RWPE1 (cell line): ENCODE data around the gene LAMP5.

ENCODE experiments used
- CTCF ChIA-PET: fragments of 350-600 bp; sonication (Branson Sonifier 250); formaldehyde crosslinking; extraction: SDS; loops from one replicate; lab custom pipeline; 2021; lab: Yijun Ruan, JAX
- POLR2A ChIA-PET: fragments of 400-600 bp; formaldehyde crosslinking; extraction: SDS; loops from one replicate; lab custom pipeline; 2020; ENCODE audit warnings: antibody characterized with exemption; ENCODE audit not compliant: low non-redundant PET; lab: Yijun Ruan, JAX
- DNase-seq: peaks from one replicate; pipeline ENCODE4 v3.0.0; 2012; ENCODE audit warnings: low spot score
- H3K27ac ChIP-seq: fragments of 450-650 bp; 2 replicates; pipeline ENCODE4 v1.5.1; 2017
- TF ChIP-seq, protein P1 (sequence below): fragments of 450-650 bp; conservative IDR thresholded peaks from 2 replicates; pipeline ENCODE4 v1.5.1; 2017; ENCODE audit warnings: low read depth, mild to moderate bottlenecking

Gene LAMP5

DNA sequence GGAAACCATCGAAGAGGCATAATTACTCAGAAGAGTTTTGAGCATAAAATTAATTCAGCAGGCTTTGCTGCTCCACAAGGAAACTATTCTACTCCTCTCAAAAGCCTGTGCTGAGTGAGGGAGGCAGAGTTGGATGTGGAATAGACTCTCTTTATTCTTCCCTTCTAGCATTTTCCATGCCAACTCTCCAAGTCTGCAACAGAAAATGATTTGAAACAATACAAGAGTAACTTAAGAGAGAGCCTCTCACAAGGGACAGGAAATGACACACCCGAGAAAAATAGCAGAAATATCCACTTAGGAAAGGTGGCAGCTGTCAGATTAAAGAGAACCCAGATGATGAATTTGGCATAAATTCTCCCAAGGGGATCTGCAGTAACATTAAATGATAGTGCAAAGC, 26.3 kb upstream of the LAMP5 start:
- POLR2A ChIA-PET, result no interaction called here
- CTCF ChIA-PET, result interaction anchor here (0.6 to 0.7 kb wide), 2 partner anchors 15 to 90 kb away, joined by 3 read pairs; no protein-coding TSS in a partner anchor
- H3K27ac ChIP-seq, result no peak overlapping the region
- DNase-seq, result no peak
- TF ChIP-seq, protein P1, sequence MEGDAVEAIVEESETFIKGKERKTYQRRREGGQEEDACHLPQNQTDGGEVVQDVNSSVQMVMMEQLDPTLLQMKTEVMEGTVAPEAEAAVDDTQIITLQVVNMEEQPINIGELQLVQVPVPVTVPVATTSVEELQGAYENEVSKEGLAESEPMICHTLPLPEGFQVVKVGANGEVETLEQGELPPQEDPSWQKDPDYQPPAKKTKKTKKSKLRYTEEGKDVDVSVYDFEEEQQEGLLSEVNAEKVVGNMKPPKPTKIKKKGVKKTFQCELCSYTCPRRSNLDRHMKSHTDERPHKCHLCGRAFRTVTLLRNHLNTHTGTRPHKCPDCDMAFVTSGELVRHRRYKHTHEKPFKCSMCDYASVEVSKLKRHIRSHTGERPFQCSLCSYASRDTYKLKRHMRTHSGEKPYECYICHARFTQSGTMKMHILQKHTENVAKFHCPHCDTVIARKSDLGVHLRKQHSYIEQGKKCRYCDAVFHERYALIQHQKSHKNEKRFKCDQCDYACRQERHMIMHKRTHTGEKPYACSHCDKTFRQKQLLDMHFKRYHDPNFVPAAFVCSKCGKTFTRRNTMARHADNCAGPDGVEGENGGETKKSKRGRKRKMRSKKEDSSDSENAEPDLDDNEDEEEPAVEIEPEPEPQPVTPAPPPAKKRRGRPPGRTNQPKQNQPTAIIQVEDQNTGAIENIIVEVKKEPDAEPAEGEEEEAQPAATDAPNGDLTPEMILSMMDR, result no peak

DNA sequence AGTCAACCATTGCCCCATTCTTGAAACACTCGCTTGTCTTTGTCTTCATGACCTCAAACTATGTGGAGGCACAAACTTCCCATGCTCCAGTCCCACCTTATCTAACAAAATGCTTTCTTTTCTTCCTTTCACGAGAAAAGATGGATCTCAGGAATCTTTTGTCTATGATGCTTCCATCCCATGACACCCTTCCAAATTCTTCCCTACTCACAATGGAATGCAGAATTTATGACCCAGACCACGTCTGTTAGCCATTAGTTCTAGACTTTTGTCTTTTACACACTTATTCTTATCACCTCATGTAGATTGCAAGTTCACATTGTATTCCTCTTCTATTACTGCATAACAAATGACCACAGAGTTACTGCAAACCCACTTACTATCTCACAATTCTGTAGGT, 24.2 kb upstream of the LAMP5 start:
- DNase-seq, result no peak
- ChIA-PET POLR2A (no interaction called here), CTCF (no interaction called here)
- TF ChIP-seq, protein P1, result no peak
- H3K27ac ChIP-seq, result no peak overlapping the region

DNA sequence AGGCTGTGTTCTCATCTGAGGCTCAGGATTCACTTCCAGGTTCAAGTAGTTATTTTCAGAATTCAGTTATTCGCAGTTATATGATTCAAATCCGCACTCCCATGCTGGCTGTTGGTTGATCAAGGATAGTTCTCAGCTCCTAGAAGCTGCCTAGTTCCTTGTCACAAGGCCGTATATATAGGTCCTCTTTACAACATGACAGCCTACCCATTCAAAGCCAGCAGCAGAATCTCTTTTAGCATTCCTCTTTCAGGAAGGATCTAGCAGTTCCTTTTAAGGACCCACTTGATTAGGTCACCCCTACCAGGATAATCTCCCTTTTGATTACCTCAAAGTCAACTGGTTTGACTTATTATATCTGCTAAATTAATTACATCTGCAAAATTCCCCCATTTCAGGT, 23.8 kb upstream of the LAMP5 start:
- TF ChIP-seq, protein P1, result no peak
- ChIA-PET POLR2A (no interaction called here), CTCF (no interaction called here)
- DNase-seq, result no peak
- no peak overlapping the region for H3K27ac ChIP-seq

DNA sequence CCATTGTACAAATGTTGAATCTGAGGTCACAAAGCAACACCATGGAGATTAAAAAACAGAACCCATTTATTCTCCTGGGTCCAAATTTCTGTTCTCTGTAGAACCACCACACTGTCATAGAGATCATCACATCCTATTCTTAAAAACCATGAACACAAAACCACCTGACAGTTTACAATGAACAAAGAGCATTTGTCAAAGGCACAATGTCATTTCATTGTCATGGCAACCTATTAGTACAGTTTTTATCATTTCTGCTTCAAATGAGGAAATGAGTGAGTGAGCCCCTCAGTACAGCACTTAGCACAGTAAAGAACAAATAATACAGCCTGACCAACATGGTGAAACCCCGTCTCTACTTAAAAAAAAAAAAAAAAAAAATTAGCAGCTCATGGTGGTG, 23.1 kb upstream of the LAMP5 start:
- H3K27ac ChIP-seq, result no peak overlapping the region
- TF ChIP-seq, protein P1, result no peak
- no peak for DNase-seq
- CTCF ChIA-PET, result interaction anchor here (0.6 kb wide), 1 partner anchor 83 kb away, joined by 4 read pairs; no protein-coding TSS in a partner anchor
- POLR2A ChIA-PET, result no interaction called here

DNA sequence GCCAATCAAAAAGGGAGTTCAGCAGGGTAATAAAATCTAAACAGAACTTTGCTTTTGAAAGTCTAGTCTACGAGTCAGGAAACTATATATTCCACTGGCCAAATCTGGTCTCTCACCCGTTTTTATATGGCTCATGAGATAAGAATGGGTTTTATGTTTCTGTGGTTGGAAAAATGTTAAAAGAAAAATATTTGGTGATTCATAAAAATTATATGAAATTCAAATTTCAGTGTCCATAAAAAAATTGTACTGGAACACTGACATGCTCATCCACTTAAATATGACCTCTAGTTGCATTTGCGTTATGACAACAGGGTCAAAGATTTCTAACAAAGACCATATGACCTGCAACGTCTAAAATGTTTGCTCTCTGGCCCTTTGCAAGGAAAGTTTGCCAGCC, 22.3 kb upstream of the LAMP5 start:
- no peak for DNase-seq
- TF ChIP-seq, protein P1, result no peak
- no peak overlapping the region for H3K27ac ChIP-seq
- POLR2A ChIA-PET, result no interaction called here
- CTCF ChIA-PET, result no interaction called here

DNA sequence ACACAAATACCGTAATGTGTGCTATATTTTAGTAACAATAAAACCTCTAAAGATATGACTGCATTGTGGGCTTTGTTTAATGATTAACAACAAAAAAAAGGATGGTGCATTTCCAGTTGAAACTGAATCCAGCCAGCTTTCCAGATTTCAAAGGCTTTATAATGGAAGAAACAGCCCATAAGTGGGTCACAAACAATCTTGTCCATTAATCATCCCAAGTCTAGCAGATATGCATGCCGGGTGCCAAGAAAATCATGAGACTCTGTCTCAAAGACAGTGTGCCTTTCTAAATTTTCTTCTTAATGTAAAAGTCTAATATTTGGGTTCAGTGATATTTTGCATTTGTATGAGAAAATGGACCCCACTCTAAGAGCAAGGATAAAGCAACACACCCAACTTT, 20.6 kb upstream of the LAMP5 start:
- no peak for DNase-seq
- CTCF ChIA-PET, result no interaction called here
- TF ChIP-seq, protein P1, result no peak
- no peak overlapping the region for H3K27ac ChIP-seq
- POLR2A ChIA-PET, result no interaction called here

DNA sequence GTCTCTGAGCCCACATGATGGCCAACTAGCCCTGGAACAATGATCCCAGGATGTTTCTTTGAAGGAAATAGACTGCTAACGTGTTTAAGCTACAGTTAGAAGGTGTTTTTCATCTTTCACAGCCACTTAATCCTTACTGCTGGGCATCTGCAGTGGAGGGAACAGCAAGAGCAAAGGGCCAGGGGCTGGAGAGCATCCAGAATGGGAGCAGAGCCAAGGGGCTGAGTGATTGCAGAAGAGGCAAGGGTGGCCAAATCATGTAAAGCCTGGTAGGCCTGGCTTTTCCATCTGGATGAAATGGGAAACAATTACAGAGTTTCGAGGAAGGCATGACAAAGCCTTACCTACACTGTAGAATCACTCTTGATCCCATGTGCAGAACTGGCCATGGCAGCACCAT, 18.7 kb upstream of the LAMP5 start:
- CTCF ChIA-PET, result no interaction called here
- DNase-seq, result no peak
- no peak overlapping the region for H3K27ac ChIP-seq
- TF ChIP-seq, protein P1, result no peak
- POLR2A ChIA-PET, result no interaction called here
